Tibial nerve (tissue), 4 donors: ENCODE results near the gene CMTM8. TPM values are rescaled to one million over a fixed set of nuclear protein-coding genes. Genes with fewer than 3 reads are reported as not detected.

Experiments used
- DNase-seq, 2 donors: peaks; one replicate each; pipeline ENCODE4 v3.0.0-alpha.2; 2019; ENCODE audit warnings: low spot score in 2 of 2
- H3K27ac ChIP-seq, 4 donors: fragments of 200-600 bp; sonication (generic) in 3 of 4; one replicate each; pipeline ENCODE4 v1.5.1; 2017 to 2019; ENCODE audit warnings: mild to moderate bottlenecking in 1 of 4
- H3K27me3 ChIP-seq, 2 donors: fragments of 200-600 bp; sonication (generic) in 1 of 2; one replicate each; pipeline versions ENCODE4 v1.5.1 to v1.6.0; 2017 to 2019
- H3K36me3 ChIP-seq, 3 donors: fragments of 200-600 bp; sonication (generic); one replicate each; pipeline ENCODE4 v1.5.1; 2018 to 2019
- H3K4me1 ChIP-seq, 4 donors: fragments of 200-600 bp; sonication (generic) in 3 of 4; one replicate each; pipeline ENCODE4 v1.5.1; 2017 to 2019
- H3K4me3 ChIP-seq, 4 donors: fragments of 200-600 bp; sonication (generic) in 3 of 4; one replicate each; pipeline ENCODE4 v1.5.1; 2017 to 2019; ENCODE audit warnings: mild to moderate bottlenecking in 1 of 4, moderate library complexity in 1 of 4
- H3K9me3 ChIP-seq, 4 donors: fragments of 200-600 bp; sonication (generic) in 3 of 4; one replicate each; pipeline ENCODE4 v1.5.1; 2017 to 2019
- EP300 ChIP-seq, 2 donors: sonication (generic); formaldehyde crosslinking; IDR thresholded peaks; one replicate each; pipeline ENCODE4 v1.6.1; 2017; ENCODE audit warnings: antibody characterized with exemption in 2 of 2, mild to moderate bottlenecking in 1 of 2
- POLR2A ChIP-seq, 2 donors: fragments of 450-650 bp; IDR thresholded peaks; one replicate each; pipeline ENCODE4 v1.6.1; 2017; ENCODE audit warnings: antibody characterized with exemption in 2 of 2, mild to moderate bottlenecking in 2 of 2, moderate library complexity in 2 of 2
- WGBS, 2 donors: methylation state at CpG; one replicate each; pipeline ENCODE4 v1.1.5; 2018; 5-methylcytosine and 5-hydroxymethylcytosine counted together
- total RNA-seq, 4 donors: library from RNA; depleted of rRNA; stranded (reverse); fragments of >200 nt; gene quantifications; one replicate each; pipeline ENCODE4 v1.1.0, GENCODE V29; 2016
- TF ChIP-seq, protein P1 (sequence below), 5 experiments: fragments of 200-600 bp in 3 of 5; fragments of 450-650 bp in 2 of 5; sonication (generic) in 3 of 5; IDR thresholded peaks; one replicate each; pipeline ENCODE4 v1.5.1; 2016 to 2019; ENCODE audit warnings: antibody characterized with exemption in 5 of 5, mild to moderate bottlenecking in 3 of 5, moderate library complexity in 2 of 5

Gene CMTM8
- total RNA-seq, 4 donors from 2014 or later = 2.9 to 8.4 (median 7.3) TPM

DNA sequence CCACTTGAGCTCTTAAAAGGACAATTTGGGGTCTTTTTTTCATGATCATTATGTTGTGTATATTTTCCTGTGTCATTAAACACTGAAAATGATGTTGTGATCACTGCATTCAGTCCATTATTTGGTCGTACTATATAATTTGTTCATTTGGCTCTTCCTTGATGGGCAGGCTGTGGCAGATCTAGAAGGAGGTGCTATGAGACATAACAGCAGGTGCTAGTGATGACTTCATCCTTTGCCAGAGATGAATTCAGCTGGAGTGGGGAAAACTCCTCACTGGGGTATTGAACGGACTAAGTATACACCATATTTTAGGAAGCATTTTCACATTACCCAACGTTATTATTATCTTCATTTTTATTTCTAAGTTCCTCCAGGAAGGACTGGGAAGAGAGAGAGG, 165.2 kb downstream of the CMTM8 start:
- Histone ChIP-seq H3K4me1 (peaks cover 0 to 51% (median 21%) of the 10 kb centered on the region in 4 donors), H3K9me3 (no peaks in the 10 kb centered on the region), H3K4me3 (no peak overlapping the region), H3K27ac (peak overlapping the region; percentile 0 to 88 (median 82)), H3K27me3 (no peaks in the 10 kb centered on the region), H3K36me3 (no peaks in the 10 kb centered on the region)
- DNase-seq = no peak
- 72 to 82% methylated on average over 3 of the region's 3 CpGs for WGBS, 2 donors
- TF ChIP-seq, protein P1, sequence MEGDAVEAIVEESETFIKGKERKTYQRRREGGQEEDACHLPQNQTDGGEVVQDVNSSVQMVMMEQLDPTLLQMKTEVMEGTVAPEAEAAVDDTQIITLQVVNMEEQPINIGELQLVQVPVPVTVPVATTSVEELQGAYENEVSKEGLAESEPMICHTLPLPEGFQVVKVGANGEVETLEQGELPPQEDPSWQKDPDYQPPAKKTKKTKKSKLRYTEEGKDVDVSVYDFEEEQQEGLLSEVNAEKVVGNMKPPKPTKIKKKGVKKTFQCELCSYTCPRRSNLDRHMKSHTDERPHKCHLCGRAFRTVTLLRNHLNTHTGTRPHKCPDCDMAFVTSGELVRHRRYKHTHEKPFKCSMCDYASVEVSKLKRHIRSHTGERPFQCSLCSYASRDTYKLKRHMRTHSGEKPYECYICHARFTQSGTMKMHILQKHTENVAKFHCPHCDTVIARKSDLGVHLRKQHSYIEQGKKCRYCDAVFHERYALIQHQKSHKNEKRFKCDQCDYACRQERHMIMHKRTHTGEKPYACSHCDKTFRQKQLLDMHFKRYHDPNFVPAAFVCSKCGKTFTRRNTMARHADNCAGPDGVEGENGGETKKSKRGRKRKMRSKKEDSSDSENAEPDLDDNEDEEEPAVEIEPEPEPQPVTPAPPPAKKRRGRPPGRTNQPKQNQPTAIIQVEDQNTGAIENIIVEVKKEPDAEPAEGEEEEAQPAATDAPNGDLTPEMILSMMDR (IDR thresholded peaks at IDR 0.05) = no peak
- TF ChIP-seq POLR2A (IDR thresholded peaks at IDR 0.05) (no peak), EP300 (IDR thresholded peaks at IDR 0.05) (no peak)

DNA sequence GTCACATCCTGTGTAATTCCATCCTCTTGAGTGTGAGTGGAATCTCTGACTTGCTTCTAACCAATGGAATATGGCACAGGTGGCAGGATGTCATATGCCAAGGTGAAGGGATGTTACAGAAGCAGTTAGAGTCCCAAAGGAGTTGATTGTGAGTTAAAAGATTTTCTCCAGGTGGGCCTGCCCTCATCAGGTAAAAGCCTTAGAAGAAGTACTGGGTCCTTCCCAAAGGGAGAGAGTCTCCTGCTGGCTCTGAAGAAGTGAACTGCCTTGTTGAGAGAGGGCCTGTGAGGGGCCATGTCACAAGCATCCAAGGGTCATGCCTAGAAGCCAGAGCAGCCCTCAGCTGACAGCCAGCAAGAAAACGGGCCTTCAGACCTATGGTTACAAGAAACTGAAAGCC, 166.2 kb downstream of the CMTM8 start:
- Histone ChIP-seq H3K9me3 (no peaks in the 10 kb centered on the region), H3K36me3 (no peaks in the 10 kb centered on the region), H3K4me1 (peaks cover 0 to 42% (median 18%) of the 10 kb centered on the region in 4 donors), H3K27me3 (no peaks in the 10 kb centered on the region), H3K27ac (peak overlapping the region in 1 of 4 donors; percentile 7), H3K4me3 (no peak overlapping the region)
- 42 to 64% methylated on average over 1 of the region's 1 CpG for WGBS, 2 donors
- no peak for TF ChIP-seq POLR2A (IDR thresholded peaks at IDR 0.05)
- TF ChIP-seq EP300 (IDR thresholded peaks at IDR 0.05) = no peak
- TF ChIP-seq, protein P1 (IDR thresholded peaks at IDR 0.05) = no peak
- DNase-seq = no peak

DNA sequence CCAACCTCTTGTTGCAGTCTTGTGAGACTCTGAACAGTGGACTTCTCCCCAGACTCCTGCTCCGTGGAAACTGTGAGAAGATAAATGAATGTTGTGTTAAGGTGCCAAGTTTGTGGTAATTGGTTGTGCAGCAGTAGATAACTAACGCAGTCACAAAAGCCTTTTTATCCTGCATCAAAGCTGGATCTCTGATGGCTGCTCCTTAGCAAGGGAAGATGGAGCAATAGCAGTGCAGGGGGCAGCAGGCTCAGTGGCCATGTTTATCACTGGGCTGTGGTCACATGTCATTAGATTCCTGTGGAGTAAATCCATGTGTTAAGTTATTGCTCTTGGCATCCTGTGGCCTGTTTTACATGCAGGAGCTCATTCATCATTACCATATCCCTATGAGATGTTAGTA, 166.7 kb downstream of the CMTM8 start:
- H3K4me3 ChIP-seq = no peak overlapping the region
- peak overlapping the region in 1 of 4 donors; percentile 7 for H3K27ac ChIP-seq
- DNase-seq = no peak
- H3K27me3 ChIP-seq = no peaks in the 10 kb centered on the region
- no peaks in the 10 kb centered on the region for H3K36me3 ChIP-seq
- no peaks in the 10 kb centered on the region for H3K9me3 ChIP-seq
- H3K4me1 ChIP-seq = peaks cover 0 to 38% (median 19%) of the 10 kb centered on the region in 4 donors
- TF ChIP-seq EP300 (IDR thresholded peaks at IDR 0.05) (no peak), POLR2A (IDR thresholded peaks at IDR 0.05) (no peak)
- TF ChIP-seq, protein P1 (IDR thresholded peaks at IDR 0.05) = no peak
- WGBS, 2 donors = 34 to 41% methylated on average over 2 of the region's 2 CpGs

DNA sequence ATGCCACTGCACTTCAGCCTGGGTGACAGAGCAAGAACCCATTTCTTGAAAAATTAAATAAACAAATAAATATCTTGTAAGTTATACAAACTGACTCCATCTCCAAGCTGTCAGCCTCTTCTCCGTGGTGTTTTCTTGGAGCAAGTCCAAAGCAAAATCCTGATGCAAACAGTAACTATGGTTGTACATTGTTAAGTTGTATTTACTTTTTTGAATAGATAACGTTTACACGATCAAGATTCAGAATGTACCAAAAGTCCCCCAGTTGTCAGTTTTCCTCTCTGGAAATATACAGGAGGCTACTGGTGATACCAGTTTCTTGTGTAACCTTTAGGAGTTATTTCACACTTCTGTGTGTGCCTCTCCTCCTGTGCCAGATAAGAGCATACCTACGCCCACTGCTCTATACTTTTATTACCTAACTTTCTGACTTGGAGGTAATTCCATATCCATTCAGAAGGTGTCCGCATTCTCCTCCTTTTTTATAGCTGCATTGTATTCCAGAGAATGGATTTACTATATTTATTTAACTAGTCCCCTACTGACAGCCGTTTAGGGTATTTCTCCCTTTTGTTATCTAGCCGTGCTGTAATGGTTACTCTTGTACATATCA, 167.3 kb downstream of the CMTM8 start:
- no peaks in the 10 kb centered on the region for H3K27me3 ChIP-seq
- H3K27ac ChIP-seq = peak overlapping the region in 1 of 4 donors; percentile 22
- WGBS, 2 donors = 74 to 82% methylated on average over 7 of the region's 7 CpGs
- no peaks in the 10 kb centered on the region for H3K36me3 ChIP-seq
- H3K9me3 ChIP-seq = no peaks in the 10 kb centered on the region
- peaks cover 0 to 33% (median 18%) of the 10 kb centered on the region in 4 donors for H3K4me1 ChIP-seq
- H3K4me3 ChIP-seq = no peak overlapping the region
- DNase-seq = no peak
- TF ChIP-seq POLR2A (IDR thresholded peaks at IDR 0.05) (no peak), EP300 (IDR thresholded peaks at IDR 0.05) (no peak)
- TF ChIP-seq, protein P1 (IDR thresholded peaks at IDR 0.05) = no peak

DNA sequence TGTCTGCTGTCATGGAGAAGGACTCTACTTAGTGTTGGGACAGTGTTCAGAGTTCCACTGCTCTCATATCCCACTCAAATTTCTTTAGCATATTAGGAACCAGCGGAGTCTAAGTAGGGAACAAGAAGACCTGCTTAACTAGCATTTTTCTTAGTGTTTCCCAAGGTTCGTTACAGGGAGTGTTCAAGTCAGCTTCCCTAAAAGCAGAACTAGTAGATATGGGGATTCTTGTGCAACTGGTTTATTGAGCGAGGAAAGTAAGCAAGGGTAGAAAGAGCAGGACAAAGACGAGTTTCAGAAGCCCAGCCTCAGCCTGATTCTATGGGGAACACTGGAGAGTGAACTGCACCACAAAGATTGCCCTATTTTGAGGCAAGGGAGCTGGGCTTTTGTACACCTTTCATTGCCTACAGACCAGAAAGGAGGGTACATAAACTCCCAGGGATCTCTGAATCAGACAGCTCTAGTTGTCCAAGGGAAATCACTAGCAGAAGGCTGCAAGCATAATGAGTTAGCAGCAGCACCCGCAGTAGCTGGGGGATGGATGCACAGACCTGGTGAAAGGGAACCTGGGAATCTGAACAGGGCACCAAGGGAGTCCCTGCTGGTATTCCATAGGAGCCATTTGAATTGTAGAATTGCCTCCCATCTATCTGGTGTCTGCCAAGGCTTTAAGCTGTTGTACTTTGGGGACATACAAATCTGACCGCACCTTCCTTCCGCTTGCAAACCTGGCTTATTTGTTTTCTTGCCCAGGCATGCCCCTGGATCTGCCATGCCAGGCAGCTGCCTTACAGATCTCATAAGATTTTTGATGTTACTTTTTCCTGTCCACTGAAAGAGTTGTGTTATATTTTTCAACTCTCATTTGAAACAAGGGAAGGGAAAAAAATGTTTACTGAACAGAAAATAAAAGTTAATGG, 168.3 kb downstream of the CMTM8 start:
- no peak overlapping the region for H3K4me3 ChIP-seq
- H3K27me3 ChIP-seq = no peaks in the 10 kb centered on the region
- H3K27ac ChIP-seq = peak overlapping the region in 2 of 4 donors; percentile 31 to 38
- DNase-seq = no peak
- no peaks in the 10 kb centered on the region for H3K9me3 ChIP-seq
- H3K4me1 ChIP-seq = peaks cover 0 to 24% (median 12%) of the 10 kb centered on the region in 4 donors
- H3K36me3 ChIP-seq = no peaks in the 10 kb centered on the region
- peak in 1 of 2 donors; percentile 73 for TF ChIP-seq EP300 (IDR thresholded peaks at IDR 0.05)
- TF ChIP-seq POLR2A (IDR thresholded peaks at IDR 0.05) = no peak
- TF ChIP-seq, protein P1 (IDR thresholded peaks at IDR 0.05) = no peak
- 87 to 88% methylated on average over 7 of the region's 7 CpGs for WGBS, 2 donors
